NCI-H2227 treated with DMSO at 0.1 percent for 48 hours (cell line): ENCODE data around the gene ITGAL.
"Not testable (repeated sequence)": the region's sequence is repeated elsewhere in the genome, so short reads cannot be mapped to it uniquely, and the experiment has no call there.

ENCODE experiments used
- DNase-seq: peaks from one replicate; lab custom pipeline; 2025; lab: John Stamatoyannopoulos, UW

Gene ITGAL

GRCh38 chr16:30457743-30458560, 14.6 kb upstream of the ITGAL start:
- no peak for DNase-seq

- no peak for DNase-seq
These were observed 13.8 kb upstream of the ITGAL start for GRCh38 chr16:30458561-30459394.

- DNase-seq = no peak
These were observed 13.1 kb upstream of the ITGAL start for GRCh38 chr16:30459456-30459855.

- not testable (repeated sequence) for DNase-seq
These were observed 11.1 kb upstream of the ITGAL start for GRCh38 chr16:30461426-30461825.

DNA sequence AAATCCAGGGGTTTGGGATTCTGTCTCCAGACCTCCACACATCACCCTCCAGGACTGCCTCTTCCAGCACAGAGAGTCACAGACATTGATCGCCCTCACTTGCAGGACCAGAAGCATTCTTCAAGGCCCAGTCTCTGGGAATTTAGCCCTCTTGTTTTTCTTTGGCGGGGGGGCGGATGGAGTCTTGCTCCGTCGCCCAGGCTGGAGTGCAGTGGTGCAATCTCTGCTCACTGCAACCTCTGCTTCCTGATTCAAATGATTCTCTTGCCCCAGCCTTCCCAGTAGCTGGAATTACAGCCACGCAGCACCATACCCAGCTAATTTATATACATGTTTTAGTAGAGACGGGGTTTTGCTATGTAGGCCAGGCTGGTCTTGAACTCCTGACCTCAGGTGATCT, 8.5 kb upstream of the ITGAL start:
- no peak for DNase-seq

DNA sequence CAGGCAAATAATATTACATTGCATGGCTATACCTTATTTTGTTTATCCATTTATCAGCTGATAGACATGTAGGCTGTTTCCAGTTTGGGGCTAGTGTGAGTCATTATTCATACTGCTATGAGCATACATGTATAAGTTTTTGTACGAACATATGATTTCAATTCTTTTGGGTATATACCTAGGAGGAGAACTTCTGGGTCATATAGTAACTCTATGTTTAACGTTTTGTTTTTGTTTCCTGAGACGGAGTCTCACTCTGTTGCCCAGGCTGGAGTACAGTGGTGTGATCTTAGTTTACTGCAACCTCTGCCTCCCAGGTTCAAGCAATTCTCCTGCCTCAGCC, 2.4 kb upstream of the ITGAL start:
- DNase-seq = no peak

GRCh38 chr16:30470632-30470995, 1.9 kb upstream of the ITGAL start:
- no peak for DNase-seq

DNA sequence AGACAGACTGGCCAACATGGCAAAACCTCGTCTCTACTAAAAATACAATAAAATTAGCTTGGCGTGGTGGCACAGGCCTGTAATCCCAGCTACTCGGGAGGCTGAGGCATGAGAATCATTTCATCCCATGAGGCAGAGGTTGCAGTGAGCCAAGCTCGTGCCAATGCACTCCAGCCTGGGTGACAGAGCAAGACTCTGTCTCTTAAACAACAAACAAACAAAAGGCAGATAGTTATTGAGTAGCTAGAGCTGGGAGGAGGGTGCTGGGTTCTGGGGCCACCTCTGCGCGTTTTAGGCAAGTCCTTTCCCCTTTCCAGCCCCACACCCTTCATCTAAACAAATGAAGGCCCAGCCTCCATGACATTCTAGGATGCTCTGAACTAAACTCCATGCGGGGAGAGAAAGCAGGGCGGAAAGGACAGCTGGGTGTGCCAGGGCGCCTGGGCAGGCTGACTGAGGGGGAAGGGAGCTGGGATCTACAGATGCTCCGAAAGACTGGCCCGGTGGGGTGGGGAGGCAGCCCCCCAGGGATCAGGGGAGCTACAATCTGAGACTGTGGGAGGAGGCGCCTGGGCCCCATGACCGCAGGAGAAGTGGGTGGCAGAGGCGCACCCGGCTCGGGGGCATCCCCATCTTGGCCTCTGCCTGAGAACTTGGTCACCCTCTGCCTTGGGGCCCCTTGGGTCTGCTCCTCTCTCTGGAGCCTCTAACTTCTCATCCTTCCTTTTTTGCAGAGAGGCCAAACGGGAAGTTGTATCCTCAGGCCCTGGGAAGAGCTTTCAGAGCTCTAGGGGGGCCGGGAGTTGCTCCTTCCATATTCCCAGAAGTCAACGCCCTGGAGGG, 910 bp downstream of the ITGAL start:
- DNase-seq = no peak

DNA sequence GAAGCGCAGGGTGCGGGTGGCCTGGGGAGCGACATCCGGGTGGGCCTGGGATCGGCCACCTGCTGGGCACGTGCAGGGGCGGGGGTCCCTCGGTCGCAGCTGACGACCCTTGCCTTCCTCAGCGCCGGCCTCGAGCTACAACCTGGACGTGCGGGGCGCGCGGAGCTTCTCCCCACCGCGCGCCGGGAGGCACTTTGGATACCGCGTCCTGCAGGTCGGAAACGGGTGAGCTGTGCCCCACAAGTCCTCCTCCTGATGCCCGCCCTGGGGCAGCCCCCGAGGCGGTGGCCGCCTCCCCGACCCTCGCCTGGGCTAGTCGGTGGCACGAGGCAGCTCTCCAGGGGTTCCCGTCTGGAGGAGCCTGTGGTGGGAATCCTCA, 1.5 kb downstream of the ITGAL start:
- DNase-seq = no peak

DNA sequence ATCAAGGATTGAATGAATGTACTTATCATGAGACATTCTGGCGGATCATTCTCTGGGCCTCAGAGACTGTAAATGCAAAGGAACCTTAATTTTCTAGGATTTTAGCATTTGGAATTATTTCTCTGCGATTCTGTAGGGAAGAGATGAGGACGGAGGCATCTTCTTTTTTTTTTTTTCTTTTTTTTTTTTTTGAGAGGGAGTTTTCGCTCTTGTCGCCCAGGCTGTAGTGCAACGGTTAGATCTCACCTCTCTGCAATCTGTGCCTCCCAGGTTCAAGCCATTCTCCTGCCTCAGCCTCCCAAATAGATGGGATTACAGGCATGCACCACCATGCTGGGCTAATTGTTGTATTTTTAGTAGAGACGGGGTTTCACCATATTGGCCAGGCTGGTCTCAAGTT, 2.1 kb downstream of the ITGAL start:
- no peak for DNase-seq

GRCh38 chr16:30476991-30477390, 4.4 kb downstream of the ITGAL start:
- DNase-seq = no peak

DNA sequence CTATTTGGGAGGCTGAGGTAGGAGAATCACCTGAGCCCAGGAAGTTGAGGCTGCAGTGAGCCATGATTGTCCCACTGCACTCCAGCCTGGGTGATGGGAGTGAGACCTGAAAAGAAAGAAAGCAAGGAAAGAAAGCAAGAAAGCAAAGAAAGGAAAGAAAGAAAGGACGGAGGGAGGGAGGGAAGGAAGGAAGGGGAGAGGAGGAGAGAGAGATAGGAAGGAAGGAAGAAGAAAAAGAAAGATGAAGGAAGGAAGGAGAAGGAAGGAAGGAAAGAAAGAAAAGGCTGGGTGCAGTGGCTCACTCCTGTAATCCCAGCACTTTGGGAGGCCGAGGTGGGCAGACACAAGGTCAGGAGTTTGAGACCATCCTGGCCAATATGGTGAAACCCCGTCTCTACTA, 5.2 kb downstream of the ITGAL start:
- DNase-seq = not testable (repeated sequence)

- no peak for DNase-seq
These were observed 6.4 kb downstream of the ITGAL start for GRCh38 chr16:30478766-30479478.

- DNase-seq = no peak
These were observed 8.8 kb downstream of the ITGAL start for GRCh38 chr16:30481381-30481780.

DNA sequence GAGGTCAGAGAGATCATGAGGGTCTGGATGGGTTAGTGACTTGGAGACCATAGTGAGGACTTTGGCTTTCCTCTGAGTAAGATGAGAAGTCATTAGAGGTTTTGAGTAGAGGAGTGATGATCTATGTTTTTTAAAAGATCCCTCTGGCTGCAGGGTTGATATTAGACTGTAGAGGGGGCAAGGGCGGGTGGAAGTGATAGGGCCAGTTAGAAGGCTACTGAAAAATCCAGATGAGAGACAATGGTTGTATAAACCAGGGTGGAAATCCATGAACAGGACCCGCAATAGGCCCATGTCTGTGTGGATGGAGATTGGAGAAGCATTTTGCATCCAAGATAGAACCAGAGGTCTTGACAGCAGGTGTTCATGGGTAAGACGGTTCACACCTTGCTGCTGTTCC, 9.8 kb downstream of the ITGAL start:
- DNase-seq = no peak

- DNase-seq = no peak
These were observed 12.3 kb downstream of the ITGAL start for GRCh38 chr16:30484887-30485286.

DNA sequence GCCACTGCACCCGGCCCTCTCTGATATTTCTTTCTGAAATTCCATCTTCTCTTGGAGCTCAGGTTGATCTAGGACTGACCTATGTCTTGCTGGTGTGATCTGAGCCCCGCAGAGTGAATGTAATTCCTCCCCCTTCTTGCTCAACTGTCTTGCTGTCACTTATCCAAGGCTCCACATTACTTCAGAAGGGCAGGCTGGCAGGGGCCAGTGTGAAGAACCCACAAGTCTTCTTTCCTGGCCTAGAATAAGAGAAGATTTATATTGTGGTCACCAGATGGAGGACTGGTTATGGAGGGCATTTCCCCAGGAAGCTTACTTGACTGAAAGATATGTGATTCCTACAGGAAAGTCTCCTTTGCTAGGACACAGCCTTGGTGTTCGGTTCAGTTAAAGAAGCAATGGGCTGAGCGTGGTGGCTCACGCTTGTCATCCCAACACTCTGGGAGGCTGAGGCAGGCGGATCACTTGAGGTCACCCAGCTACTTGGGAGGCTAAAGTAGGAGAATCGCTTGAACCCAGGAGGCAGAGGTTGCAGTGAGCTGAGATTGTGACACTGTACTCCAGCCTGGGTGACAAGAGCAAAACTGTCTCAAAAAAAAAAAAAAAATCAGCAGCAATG, 13.4 kb downstream of the ITGAL start:
- DNase-seq = no peak

DNA sequence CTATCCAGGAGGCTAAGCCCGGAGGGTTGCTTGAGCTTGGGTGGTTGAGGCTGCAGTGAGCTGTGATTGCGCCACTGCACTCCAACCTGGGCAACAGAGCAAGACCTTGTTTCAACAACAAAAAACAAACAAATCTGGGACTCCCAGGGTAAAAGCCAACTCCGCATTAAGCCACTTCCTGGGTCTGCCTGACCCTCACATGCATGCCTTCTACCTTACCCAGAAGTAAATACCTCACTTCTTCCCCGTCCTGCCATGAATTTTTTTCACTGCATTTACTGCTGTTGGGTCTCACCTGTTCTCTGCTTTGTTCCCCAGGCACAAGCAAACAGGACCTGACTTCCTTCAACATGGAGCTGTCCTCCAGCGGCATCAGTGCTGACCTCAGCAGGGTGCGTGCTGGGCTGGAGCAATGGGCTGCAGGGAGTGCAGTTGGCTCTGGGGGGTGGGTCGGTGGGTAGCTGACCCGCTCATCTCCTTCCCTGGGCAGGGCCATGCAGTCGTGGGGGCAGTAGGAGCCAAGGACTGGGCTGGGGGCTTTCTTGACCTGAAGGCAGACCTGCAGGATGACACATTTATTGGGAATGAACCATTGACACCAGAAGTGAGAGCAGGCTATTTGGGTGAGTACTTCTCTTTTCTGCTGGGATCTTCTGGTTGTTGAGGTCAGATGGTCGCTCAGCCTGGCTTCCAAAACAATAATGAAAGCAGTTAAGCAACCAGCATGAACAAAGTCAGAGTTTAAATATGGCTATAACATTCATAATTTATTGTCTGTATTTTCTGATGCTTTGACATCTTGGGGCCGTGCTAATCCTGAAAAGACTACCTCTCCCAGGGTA, 16.4 kb downstream of the ITGAL start:
- DNase-seq = no peak

- DNase-seq = no peak
These were observed 17.7 kb downstream of the ITGAL start for GRCh38 chr16:30490210-30490609.

- DNase-seq = no peak
These were observed 18.7 kb downstream of the ITGAL start for GRCh38 chr16:30491229-30491628.
